EL (cell line): ENCODE data around the gene RRAS.

Experiments used
- DNase-seq: peaks from one replicate; pipeline ENCODE4 v3.0.0-alpha.2; 2016

Gene RRAS

GRCh38 chr19:49593233-49594113, 46.5 kb downstream of the RRAS start:
- DNase-seq = peak; percentile 94

- peak; percentile 41 for DNase-seq
Observed at GRCh38 chr19:49592486-49593232, 47.3 kb downstream of the RRAS start.

DNA sequence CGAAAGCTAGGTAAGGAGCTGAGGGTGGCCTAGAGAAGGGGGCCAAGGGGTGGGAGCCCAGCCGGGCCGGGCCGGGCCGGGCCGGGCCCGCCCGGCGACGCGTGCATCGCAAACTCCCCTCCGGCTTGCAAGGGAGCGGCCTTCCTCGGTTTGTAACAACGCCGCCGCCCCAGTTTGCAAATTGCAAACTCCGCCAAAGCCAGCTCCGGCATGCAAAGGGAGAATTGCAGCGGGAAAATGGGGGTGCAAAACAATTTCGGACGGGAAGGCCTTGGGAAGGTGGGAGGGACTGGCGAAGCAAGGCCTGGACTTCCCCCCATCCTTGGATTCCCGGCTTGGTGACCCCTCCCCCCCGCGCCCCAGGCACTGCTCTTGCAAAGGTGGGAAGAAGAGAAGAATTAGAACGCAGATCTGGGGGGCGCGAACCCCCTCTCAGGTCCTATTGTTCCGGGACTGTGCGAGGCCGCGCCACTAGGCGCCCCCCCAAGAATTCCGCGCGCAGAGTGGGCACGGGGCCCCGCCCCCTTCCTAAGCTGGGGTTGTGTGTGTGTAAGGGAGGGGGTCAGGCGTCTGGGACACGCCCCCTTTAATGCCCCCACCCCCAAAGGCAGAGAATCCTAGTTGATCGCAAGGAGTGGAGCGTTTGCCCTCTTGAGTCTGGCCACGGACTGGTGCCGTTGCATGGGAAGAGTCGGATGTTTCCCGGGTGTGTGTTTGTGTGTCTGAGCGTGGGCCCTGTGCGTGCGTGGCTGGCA, 48.0 kb downstream of the RRAS start:
- peak; percentile 65 for DNase-seq

- DNase-seq = peak; percentile 77
Observed at GRCh38 chr19:49590971-49591730, 48.8 kb downstream of the RRAS start, which contains the start of gene PRR12. Gene PRR12, plus strand, starts transcription at chr19:49591182. Its CDS starts 473 bp downstream, at chr19:49591655.

- peak; percentile 99 for DNase-seq
Observed at GRCh38 chr19:49590071-49590970, 49.6 kb downstream of the RRAS start.

GRCh38 chr19:49589502-49589905, 50.4 kb downstream of the RRAS start:
- DNase-seq = no peak

GRCh38 chr19:49588365-49589122, 51.4 kb downstream of the RRAS start:
- no peak for DNase-seq

DNA sequence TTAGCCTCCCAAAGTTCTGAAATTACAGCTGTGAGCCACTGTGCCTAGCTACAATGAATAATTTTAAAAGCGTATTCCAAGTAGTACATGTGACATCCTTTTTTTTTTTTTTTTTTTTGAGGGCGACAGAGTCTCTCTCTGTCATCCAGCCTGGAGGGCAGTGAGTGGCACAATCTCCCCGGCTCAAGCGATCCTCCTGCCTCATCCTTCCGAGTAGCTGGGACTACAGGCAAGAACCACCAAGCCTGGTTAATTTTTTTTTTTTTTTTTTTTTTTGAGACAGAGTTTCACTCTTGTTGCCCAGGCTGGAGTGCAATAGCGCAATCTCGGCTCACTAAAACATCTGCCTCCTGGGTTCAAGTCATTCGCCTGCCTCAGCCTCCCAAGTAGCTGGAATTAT, 52.7 kb downstream of the RRAS start:
- no peak for DNase-seq
